ENCODE measurements around the gene ZNF385C. TPM values are rescaled to one million over a fixed set of nuclear protein-coding genes. Genes with fewer than 3 reads are reported as not detected.

The ZNF385C gene
- total RNA-seq, 1 donor from 2014 or later: 1.3 TPM

DNA sequence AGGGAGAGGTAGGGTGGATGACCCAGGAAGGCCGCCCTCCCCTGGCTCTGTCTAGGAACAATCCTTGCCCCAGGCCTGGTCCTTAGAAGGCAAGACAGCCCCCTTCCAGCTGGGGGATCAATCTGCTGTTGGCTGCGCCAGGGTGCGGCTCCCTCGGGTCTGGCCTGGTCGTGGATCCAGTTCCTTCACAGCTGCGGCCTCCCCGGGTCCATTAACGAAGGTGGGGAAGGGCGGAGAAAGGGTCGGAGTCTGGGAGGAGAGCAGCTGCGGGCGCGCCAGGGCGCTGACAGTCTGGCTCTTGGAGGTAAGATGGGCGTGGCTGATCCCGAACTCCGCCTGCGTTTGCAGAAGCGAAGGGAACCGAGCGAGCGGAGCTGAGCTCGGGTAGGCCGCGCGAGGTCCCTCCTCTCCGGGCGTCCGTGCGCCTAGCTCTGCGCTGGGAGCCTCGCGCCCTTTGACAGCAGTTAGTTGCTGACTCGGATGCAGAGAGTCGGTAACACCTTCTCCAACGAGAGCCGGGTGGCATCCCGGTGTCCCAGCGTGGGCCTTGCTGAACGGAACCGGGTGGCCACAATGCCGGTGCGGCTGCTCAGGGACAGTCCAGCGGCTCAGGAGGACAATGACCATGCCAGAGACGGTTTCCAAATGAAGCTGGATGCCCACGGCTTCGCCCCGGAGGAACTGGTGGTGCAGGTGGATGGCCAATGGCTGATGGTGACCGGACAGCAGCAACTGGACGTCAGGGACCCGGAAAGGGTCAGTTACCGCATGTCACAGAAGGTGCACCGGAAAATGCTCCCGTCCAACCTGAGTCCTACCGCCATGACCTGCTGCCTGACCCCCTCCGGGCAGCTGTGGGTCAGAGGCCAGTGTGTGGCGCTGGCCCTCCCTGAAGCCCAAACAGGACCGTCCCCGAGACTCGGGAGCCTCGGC lies 24.4 kb upstream of the ZNF385C start, which contains the start of gene HSPB9:
HSPB9 (plus strand) TSS at position 434 of the 933 bp plus-strand sequence; CDS start at position 481, 47 bp downstream.
- TF ChIP-seq, protein P1, sequence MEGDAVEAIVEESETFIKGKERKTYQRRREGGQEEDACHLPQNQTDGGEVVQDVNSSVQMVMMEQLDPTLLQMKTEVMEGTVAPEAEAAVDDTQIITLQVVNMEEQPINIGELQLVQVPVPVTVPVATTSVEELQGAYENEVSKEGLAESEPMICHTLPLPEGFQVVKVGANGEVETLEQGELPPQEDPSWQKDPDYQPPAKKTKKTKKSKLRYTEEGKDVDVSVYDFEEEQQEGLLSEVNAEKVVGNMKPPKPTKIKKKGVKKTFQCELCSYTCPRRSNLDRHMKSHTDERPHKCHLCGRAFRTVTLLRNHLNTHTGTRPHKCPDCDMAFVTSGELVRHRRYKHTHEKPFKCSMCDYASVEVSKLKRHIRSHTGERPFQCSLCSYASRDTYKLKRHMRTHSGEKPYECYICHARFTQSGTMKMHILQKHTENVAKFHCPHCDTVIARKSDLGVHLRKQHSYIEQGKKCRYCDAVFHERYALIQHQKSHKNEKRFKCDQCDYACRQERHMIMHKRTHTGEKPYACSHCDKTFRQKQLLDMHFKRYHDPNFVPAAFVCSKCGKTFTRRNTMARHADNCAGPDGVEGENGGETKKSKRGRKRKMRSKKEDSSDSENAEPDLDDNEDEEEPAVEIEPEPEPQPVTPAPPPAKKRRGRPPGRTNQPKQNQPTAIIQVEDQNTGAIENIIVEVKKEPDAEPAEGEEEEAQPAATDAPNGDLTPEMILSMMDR (IDR thresholded peaks at IDR 0.05; ENCODE audit: unreplicated experiment): no peak
- Mint-ChIP-seq H3K27ac (ENCODE audit: unreplicated experiment) (peak within 1 kb of the TSS; percentile 72), H3K9me3 (ENCODE audit: unreplicated experiment) (no peaks in the 10 kb centered on the region), H3K36me3 (ENCODE audit: low read depth, unreplicated experiment) (peaks cover 26% of the 10 kb centered on the region), H3K4me1 (ENCODE audit: unreplicated experiment) (peaks cover 13% of the 10 kb centered on the region), H3K27me3 (ENCODE audit: unreplicated experiment) (peaks cover 10% of the 10 kb centered on the region), H3K4me3 (ENCODE audit: unreplicated experiment) (peak within 1 kb of the TSS; percentile 74)
- no peak for DNase-seq (ENCODE audit: low spot score)

DNA sequence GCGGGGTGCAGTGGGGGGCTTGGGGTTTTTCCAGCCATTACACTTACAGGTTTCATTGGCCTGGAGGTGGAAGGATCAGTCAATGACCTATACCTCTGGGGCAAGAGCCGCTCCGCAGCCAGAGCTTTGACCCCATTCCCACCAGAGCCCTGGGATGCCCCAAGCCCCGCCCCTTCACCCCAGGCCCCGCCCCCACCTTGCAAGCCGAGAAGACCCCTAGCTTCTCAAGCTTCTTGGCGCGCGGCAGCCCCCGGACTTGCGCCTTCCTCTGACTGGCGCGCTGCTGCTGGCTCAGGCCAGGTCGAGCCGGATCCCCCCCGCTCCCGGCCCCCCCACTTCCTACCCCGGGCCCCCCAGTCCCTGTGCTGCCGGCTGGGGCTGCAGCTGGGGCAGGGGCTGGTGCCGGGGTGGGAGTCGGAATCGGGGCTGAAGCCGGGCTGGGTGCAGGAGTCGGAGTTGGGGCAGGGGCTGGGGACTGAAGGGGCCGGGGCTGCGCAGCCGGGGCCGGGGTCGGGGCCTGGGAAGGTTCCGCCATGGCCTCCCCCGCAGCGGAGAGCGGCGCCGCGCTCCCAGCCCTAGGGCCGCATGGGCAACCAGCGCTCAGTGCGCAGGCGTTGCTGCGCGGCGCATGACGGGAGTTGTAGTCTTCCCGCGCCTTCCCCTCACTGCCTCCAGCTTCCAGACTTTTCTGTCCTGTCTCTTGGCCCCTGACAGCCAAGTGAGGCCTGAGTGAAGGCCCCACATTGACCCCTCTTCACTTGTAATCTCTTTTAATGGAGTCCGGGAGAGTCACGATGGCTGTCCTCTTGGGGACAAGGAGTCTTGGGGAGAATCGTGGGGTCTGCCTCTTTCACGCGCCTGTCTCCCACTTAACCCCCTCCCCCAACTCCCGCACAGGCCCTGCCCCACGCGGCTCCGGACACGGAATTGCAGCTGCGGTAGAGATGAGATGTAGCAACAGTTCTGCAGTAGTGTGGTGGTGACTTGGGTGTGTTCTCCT lies 22.8 kb upstream of the ZNF385C start, which contains the start of gene KAT2A:
KAT2A (minus strand) TSS at position 598 of the 1,000 bp plus-strand sequence; CDS start at position 535, 63 bp downstream.
- peak within 1 kb of the TSS; percentile 74 for H3K4me3 Mint-ChIP-seq (ENCODE audit: unreplicated experiment)

DNA sequence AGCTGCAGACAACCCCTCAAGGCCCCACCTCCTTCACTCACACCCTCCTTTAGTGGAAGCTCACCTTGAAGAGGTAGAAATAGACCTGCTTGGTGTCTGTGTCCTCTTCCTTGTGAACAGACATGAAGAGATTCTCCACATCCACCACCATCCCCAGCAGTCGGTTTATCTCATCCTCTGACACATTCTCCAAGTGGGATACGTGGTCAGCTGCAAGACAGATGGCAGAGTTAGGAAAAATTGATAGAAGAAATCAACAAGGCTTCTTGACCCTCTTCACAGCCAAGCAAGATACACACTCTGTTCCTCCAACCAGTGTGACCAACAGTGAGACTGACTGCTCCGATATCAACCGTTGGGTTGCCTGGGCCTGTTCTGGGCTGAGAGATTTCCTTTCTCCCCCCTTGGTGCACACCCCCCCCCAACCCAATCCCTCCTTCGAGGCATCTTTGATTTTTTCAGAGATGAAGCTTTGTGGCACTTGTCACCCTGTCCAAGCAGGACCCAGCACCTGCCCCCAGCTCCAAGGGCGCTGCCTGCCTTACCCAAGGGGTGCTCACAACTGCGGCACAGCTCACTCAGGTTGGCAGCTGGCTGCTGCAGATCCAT lies 22.0 kb upstream of the ZNF385C start:
- DNase-seq (ENCODE audit: low spot score): no peak
- TF ChIP-seq, protein P1 (IDR thresholded peaks at IDR 0.05; ENCODE audit: unreplicated experiment): no peak
- H3K27ac Mint-ChIP-seq (ENCODE audit: unreplicated experiment): no peak overlapping the region
- no peaks in the 10 kb centered on the region for H3K9me3 Mint-ChIP-seq (ENCODE audit: unreplicated experiment)
- H3K4me3 Mint-ChIP-seq (ENCODE audit: unreplicated experiment): peak overlapping the region; percentile 29
- H3K4me1 Mint-ChIP-seq (ENCODE audit: unreplicated experiment): peaks cover 13% of the 10 kb centered on the region
- peaks cover 11% of the 10 kb centered on the region for H3K27me3 Mint-ChIP-seq (ENCODE audit: unreplicated experiment)
- peaks cover 7% of the 10 kb centered on the region for H3K36me3 Mint-ChIP-seq (ENCODE audit: low read depth, unreplicated experiment)

More for the DNA sequence above, 22.8 kb upstream of the ZNF385C start, which contains the start of gene KAT2A:
- H3K27ac Mint-ChIP-seq (ENCODE audit: unreplicated experiment): peak within 1 kb of the TSS; percentile 61
- DNase-seq (ENCODE audit: low spot score): peak; percentile 77
- TF ChIP-seq, protein P1 (IDR thresholded peaks at IDR 0.05; ENCODE audit: unreplicated experiment): no peak
- peaks cover 11% of the 10 kb centered on the region for H3K27me3 Mint-ChIP-seq (ENCODE audit: unreplicated experiment)
- peaks cover 15% of the 10 kb centered on the region for H3K36me3 Mint-ChIP-seq (ENCODE audit: low read depth, unreplicated experiment)
- H3K4me1 Mint-ChIP-seq (ENCODE audit: unreplicated experiment): peaks cover 13% of the 10 kb centered on the region
- H3K9me3 Mint-ChIP-seq (ENCODE audit: unreplicated experiment): no peaks in the 10 kb centered on the region

DNA sequence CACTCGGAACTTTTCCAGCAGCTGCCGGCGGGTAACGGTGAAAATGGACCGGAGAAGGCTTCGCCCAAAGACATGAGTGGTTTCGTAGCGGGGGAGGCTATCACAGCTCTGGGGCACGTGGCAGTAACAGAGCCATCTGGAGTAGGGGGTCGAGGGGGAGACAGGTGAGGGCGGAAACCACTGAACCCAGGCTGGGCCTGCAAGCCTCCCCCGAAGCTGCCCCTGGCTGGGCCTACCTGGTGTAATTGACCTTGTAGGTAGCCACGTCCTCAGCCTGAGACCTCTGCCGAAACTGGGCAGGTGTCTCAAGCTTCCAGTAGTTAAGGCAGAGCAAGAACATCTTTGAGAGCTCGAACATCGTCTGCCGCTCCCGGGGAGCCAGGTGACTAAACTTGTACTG lies 21.0 kb upstream of the ZNF385C start:
- no peak overlapping the region for H3K4me3 Mint-ChIP-seq (ENCODE audit: unreplicated experiment)
- no peak overlapping the region for H3K27ac Mint-ChIP-seq (ENCODE audit: unreplicated experiment)
- no peaks in the 10 kb centered on the region for H3K9me3 Mint-ChIP-seq (ENCODE audit: unreplicated experiment)
- H3K27me3 Mint-ChIP-seq (ENCODE audit: unreplicated experiment): peaks cover 16% of the 10 kb centered on the region
- TF ChIP-seq, protein P1 (IDR thresholded peaks at IDR 0.05; ENCODE audit: unreplicated experiment): no peak
- H3K36me3 Mint-ChIP-seq (ENCODE audit: low read depth, unreplicated experiment): peaks cover 7% of the 10 kb centered on the region
- peaks cover 13% of the 10 kb centered on the region for H3K4me1 Mint-ChIP-seq (ENCODE audit: unreplicated experiment)
- DNase-seq (ENCODE audit: low spot score): no peak

All from endothelial cell (in vitro differentiated cells).